Occipital lobe (tissue), 2 donors: ENCODE results near the gene PFDN6. TPM values are rescaled to one million over a fixed set of nuclear protein-coding genes. Genes with fewer than 3 reads are reported as not detected.
"Not testable (repeated sequence)": the region's sequence is repeated elsewhere in the genome, so short reads cannot be mapped to it uniquely, and the experiment has no call there.

Experiments used
- DNase-seq: peaks from one replicate; lab custom pipeline; 2025; lab: John Stamatoyannopoulos, UW
- total RNA-seq: library from RNA; depleted of rRNA; stranded (reverse); fragments of >200 nt; gene quantifications from one replicate; pipeline ENCODE4 v1.2.3, GENCODE V29; 2014

PFDN6 gene
- total RNA-seq, 1 donor from 2014 or later, result 27.0 TPM

DNA sequence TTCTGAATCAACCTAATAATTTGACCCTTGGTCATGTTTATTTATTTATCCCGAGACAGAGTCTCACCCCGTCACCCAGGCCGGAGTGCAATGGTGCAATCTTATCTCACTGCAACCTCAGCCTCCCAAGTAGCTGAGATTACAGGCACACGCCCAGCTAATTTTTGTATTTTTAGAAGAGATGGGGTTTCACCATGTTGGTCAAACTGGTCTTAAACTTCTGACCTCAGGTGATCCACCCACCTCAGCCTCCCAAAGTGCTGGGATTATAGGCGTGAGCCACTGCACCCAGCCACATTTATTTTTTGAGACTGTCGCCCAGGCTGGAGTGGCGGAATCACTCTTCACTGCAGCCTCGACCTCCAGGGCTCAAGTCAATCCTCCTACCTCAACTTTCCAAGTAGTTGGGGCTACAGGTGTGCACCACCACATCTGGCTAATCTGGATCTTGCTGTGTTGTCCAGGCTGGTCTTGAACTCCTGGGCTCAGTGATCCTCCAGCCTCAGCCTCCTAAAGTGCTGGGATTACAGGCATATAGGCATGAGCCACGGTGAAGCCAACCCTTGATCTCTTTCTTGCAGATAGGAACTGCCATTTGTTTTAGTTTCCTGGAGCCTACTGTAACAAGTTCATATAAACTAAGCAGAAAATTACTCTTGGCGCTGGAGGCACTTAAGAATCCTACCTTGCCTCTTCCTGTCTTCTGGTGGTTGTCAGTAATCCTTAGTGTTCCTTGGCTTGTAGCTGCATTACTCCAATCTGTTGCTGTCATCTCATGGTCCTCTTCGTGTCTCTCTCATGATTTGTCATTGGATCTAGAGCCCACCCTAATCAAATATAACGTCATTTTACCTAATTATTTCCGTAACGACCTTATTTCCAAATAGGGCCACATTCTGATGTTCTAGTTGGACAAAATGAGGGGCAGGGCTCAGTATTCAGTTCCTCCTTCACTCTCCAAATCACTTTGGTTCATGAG lies 15.2 kb upstream of the PFDN6 start:
- no peak for DNase-seq

DNA sequence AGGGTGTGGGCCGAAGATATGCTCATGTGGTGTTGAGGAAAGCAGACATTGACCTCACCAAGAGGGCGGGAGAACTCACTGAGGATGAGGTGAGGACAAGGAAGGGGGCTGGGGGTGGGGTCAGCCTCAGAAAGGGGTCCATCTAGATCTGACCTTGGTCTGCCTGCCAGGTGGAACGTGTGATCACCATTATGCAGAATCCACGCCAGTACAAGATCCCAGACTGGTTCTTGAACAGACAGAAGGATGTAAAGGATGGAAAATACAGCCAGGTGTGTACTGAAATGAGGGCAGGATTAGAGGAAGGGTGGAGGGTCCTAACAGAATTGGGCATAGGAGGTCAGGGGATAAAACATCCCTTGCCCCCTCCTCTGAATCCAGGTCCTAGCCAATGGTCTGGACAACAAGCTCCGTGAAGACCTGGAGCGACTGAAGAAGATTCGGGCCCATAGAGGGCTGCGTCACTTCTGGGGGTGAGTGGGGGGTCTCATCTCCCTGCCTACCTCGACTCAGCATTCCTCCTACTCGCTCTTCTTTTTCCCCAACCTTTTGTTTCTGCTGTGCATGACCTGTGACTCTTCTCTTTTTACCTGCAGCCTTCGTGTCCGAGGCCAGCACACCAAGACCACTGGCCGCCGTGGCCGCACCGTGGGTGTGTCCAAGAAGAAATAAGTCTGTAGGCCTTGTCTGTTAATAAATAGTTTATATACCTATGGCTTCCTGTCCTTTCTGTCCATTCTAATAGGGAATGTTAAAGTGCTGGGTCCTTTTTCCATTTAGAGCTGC lies 13.4 kb upstream of the PFDN6 start:
- DNase-seq, result not testable (repeated sequence)

DNA sequence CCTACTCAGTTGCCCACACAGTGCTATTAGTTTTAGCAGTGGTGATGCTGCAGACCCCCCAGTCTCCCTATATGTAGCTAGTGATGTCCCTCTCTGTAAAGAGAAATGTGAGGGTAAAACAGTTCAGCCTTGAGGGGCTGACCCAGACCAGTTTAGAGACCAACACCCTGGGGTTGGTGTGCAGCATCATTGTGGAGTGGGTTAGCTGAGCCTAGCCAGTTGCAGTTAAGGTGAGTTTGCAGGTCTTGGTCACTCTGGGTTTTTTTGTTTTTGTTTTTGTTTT lies 12.9 kb upstream of the PFDN6 start:
- DNase-seq, result no peak

DNA sequence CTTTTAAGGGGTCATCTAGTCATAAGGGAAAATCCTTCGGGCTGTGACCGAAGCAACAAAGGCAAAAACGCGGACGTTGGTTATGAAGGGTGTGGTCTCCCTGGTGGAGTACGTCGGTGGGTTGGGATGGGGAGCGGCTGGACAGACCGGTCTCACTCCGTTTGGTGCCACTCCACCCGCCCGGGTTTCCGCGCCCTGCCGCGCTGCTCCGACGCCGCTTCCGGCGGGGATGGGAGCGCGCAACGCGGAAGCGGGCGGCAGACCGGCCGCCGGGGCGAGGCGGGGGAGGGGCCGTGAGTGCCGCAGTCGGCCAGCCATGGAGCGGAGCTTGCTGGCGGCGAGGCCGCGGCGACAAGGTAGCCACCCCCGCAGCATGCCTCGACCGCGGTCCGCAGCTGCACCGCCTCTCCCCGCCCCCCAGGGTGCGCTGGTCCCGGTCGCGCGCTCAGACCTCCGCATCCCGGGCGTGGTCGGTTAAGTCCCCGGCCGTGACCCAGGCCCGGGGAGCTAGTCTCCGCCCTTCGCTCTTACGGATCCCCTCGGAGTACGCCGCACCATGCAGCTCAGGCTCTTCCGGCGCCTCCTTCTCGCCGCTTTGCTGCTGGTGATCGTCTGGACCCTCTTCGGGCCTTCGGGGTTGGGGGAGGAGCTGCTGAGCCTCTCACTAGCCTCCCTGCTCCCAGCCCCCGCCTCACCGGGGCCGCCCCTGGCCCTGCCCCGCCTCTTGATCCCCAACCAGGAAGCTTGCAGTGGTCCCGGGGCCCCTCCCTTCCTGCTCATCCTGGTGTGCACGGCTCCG lies 12.3 kb upstream of the PFDN6 start, which contains the start of gene B3GALT4:
TSS of gene B3GALT4 (plus strand) at position 260 of the 799 bp plus-strand sequence. CDS start at position 557, 297 bp downstream.
- DNase-seq, result peak; percentile 62

DNA sequence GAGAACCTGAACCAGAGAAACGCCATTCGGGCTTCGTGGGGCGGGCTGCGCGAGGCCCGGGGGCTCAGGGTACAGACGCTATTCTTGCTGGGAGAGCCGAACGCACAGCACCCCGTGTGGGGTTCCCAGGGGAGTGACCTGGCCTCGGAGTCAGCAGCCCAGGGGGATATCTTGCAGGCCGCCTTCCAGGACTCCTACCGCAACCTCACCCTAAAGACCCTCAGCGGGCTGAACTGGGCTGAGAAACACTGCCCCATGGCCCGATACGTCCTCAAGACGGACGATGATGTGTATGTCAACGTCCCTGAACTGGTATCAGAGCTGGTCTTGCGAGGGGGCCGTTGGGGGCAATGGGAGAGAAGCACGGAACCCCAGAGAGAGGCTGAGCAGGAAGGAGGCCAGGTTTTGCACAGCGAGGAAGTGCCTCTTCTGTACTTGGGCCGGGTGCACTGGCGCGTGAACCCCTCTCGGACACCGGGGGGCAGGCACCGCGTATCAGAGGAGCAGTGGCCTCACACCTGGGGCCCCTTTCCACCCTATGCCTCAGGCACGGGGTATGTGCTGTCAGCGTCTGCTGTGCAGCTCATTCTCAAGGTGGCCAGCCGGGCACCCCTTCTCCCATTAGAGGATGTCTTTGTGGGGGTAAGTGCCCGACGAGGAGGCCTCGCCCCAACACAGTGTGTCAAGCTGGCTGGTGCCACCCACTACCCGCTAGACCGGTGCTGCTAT lies 11.6 kb upstream of the PFDN6 start:
- DNase-seq, result no peak

DNA sequence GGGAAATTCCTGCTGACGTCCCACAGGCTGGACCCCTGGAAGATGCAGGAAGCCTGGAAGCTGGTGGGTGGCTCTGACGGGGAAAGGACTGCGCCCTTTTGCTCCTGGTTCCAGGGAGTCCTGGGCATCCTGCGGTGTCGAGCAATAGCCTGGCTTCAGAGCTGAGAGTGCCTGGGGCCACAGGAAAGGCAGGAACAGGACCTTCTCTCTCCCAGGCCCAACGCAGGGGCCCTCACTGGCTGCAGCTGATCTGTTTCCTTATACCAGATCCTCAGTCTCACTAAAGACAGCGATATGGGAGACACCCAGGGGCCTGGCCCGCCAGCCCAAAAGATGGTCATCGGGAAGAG lies 11.0 kb upstream of the PFDN6 start:
- DNase-seq, result no peak

DNA sequence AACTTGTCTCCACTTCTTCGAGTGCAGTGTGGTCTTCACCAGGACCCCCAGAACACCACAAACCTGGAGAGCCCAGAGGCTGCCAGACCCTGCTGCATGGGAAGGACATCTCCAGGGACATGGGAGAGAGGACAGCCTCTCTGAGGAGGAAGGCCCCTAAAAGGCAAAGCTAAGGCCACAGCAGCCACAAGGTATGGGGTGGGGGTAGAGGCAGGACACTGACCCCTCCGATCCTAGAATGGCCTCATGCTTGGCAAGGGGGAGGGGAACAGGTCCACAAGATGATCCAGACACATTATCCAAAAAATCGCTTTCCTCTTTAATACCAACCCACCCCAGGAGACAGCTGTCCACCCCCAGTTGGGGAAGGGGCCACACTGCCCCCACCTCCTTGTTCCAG lies 10.6 kb upstream of the PFDN6 start:
- DNase-seq, result no peak

DNA sequence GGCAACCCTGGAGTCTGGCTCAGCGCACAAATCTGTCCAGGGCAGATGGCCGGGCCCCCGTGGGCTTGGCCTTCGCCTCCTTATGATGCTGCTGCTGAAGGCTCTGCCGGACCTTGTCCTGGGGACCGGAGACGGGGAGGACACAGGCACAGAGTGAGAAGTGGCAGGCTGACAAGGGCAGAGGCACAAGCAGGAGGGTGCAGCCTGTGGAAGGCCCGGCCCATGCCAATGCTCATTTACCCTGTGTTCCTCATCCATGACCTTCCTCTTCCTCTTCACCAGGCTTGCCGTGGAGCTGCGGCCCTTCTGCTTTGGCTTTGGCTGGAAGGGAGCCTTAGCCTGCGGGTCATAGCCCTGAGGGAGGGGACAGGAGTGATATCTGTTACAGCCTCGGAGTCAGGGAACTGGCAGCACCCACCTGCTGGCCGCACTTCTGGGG lies 10.1 kb upstream of the PFDN6 start:
- DNase-seq, result no peak

DNA sequence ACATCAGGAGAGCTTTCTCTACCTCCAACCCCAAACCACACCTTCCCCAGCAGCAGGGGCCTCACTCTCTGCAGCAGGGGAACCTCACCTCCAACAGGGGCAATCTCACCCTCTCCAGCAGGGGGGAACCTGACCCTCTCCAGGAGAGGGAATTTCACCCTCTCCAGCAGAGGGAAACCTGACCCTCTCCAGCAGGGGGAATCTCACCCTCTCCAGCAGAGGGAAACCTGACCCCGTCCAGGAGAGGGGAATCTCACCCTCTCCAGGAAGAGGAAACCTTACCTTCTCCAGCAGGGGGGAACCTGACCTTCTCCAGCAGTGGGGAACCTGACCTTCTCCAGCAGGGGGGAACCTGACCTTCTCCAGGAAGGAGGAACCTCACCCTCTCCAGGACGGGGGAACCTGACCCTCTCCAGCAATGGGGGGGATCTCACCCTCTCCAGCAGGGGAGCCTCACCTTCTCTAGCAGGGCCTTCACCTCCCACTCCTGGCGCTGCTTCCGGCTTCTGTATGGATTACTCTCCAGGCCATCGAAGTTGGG lies 9.4 kb upstream of the PFDN6 start:
- DNase-seq, result no peak

DNA sequence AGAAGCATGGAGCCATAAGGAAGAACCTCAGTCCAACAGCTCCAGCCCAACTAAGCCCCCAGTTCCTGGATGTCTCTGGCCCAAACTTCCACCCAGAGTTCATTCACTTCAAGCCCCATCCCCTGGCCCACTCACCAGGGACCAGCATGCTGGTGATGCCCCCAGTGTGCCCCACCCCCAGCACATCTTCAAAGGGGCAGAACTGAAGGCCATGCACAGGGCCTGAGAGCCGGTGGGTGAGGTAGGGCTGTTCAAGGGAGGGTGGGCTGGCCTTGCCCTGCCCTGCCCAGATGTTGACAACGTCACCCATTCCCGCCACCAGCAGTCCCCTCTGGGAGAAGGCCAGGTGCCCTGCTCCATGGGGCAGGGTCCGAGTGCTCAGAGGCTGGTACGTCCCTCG lies 8.9 kb upstream of the PFDN6 start:
- no peak for DNase-seq

DNA sequence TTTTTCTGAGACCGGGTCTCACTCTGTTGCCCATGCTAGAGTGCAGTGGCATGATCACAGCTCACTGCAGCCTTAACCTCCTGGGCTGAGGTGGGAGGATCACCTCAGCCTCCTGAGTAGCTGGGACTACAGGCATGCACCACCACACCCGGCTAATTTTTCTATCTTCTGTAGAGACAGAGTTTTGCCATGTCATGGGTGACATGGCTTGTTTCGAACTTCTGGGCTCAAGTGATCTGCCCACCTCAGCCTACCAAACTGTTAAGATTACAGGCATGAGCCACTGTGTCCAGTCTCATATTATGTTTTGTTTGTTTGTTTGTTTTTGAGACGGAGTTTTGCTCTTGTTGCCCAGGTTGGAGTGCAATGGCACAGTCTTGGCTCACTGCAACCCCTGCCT lies 4.2 kb upstream of the PFDN6 start:
- not testable (repeated sequence) for DNase-seq

DNA sequence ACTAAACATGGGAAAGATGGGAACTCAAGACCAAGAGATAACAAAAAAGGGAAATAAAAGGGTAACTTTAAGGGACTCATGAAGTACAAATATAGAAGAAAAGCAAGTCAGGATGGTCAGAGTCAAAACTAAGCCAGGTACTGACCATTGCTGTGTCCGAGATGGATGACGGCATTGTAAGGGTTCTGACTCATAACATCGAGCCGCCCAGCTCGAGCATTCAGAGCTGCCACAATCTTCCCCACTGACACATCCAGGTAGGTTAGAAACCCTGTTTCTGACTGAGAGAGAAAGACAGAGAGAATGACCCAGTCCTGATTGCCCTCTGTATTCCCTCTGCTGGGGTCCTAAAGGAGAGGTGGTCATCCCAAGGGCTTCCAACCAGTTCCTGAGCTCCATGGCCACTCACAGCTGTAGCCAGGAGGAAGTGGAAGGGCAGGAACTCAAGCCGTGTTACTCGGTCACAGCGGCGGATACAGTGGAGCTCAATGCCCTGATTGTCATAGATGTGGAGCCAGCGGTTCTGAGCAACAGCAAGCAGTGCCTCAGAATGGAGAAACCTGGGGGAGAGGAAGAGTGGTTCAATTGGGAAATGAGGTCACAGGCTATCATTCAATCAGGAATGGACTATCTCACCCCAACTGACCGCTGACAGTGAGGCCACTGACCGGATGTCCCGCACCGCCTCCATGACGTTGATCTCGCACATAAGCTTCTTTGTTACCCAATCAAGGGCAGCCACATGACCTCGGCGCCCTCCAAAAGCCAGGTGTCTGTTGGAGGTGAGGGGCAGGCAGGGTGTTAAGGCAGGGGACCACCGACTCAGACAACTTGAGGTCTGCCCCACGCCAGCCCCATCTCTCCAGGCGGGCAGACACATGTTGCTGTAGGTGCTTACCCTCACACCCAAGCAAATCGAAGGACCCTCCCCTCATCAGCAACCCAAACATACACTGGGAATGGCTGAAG lies 2.2 kb upstream of the PFDN6 start:
- DNase-seq, result no peak

DNA sequence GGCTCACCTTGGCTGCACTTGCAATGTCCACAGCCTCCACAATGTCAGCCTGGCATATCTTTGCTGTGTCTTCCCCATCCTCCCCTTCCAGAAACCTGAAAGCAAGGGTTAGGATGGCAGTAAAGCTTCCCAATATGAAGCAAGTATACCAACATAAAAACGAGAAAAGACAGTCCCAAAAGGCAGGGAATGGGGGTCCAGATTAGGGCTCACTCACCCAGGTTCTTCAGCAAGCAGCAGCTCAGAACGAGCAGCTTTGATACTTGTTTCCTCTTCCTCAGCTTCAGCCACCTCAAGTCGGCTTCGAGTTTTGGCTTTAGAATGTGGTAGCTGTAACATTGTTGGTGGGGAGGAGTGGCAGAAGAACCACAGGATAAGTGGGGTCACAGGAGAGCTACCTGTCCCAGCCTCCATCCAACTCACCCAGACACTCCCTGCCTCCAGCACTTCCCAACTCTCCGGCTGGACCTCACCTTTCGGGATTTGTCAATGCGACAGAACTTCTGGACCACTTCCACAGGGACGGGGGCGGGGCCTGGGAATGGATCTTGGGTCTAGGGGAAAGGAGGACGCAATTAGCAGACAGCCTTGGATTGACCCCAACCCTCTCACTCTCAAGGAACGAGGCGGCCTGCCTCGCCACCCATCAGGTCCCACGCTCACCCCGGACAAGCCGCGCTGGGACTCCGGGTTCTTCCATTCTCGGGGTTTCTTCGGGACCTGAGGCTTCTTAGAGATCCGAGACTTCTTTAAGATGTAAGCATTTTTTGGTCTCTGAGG lies 1.1 kb upstream of the PFDN6 start:
- DNase-seq, result no peak

DNA sequence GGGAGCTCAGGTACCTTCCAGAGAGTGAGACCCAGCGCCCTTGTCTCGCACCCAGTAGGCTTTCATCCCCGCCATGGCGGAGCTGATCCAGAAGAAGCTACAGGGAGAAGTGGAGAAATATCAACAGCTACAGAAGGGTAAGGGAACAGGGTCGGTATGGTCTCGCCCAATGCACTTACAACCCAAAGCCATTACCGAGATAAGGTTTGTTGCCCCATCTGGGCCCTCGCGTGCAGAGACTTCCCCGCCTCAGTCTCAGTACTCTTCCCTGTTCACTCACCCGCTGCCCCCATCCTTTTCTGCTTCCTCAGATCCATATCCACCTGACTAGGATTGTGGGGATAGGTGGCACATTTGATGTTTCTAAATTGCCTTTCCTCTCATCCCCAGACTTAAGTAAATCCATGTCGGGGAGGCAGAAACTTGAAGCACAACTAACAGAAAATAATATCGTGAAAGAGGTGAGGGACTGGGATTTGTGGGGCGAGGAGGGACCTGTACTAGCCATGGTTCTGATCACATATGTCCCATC lies 449 bp downstream of the PFDN6 start:
- no peak for DNase-seq

DNA sequence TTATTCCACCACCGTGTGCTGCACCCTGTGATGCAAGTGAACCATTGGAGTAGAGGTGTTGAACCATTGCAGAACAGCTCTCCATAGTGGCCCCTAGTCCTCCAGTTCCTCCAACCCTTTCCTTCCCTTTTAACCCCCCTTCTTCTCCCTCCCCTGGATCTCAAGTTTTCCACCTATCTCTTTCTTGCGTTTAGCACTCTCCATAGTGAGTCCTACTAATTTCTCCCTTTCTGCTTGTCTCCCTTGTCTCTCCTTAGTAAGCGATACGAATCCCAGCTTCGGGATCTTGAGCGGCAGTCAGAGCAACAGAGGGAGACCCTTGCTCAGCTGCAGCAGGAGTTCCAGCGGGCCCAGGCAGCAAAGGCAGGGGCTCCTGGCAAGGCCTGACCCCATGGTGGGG lies 1.1 kb downstream of the PFDN6 start:
- no peak for DNase-seq

DNA sequence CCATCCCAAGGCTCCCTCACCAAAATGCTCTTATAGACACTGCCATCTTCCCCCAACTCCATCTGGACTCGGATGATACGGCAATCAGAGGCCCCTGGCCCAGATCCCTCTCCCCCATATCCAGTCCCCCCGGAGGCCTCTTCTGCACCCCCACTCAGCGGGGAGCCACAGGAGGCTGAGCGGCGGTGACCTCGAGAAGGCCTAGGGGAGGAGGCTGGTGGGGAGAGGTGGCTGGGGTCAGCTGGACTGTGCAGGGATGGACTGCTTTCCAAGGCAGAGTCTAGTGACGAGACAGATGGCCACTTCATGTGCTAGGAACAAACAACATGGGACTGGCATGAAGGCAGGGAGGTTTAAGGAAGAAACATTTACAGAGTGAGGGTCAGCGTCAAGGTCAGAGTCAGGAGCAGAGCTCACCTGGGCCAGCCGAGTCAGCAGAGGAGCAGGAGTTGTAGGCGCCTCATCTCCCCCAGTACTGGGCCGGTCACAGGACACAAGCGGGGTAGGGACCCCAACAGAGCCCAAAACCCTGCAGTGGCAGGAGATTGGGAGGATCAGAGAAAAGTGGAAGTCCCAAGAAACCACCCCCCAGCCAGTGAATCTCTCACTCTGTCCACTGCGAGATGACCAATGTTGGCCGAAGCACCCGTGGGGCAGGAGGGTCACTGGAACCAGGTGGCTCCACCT lies 3.7 kb downstream of the PFDN6 start:
- DNase-seq, result no peak

DNA sequence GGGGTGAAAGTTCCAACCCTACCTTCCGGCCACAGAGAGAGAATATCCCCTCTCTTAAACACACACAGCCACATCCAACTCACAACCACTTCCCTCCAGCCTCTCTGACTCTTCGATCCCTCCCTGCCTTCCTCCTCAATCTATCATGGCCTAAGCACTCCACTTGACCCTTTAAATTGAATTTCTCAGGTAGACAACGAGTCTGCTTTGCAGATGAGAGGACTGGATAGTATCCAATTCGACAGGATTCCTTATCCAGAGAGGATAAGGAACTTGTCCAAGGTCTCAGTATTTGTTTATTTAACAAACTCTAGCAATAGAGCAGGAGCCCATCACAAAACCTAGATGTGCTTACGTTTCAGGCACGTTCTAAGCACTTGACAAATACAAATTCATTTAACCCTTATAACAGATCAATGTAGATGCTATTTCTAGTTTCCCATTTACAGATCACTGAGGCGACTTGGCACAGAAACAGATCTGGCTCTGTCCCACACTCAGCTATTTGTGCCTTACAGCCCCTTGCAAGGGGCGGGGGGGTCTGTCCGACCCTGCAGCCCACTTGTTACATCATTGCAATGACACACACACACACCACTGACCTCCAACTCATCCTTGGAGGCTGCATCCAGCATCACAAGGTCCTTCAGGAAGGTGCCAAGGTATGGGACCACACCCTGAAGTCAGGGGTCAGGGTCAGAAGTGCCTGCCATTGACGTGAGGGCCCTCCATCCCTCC lies 4.9 kb downstream of the PFDN6 start:
- DNase-seq, result no peak
